ENCODE measurements around the gene NR4A3.

Gene NR4A3

DNA sequence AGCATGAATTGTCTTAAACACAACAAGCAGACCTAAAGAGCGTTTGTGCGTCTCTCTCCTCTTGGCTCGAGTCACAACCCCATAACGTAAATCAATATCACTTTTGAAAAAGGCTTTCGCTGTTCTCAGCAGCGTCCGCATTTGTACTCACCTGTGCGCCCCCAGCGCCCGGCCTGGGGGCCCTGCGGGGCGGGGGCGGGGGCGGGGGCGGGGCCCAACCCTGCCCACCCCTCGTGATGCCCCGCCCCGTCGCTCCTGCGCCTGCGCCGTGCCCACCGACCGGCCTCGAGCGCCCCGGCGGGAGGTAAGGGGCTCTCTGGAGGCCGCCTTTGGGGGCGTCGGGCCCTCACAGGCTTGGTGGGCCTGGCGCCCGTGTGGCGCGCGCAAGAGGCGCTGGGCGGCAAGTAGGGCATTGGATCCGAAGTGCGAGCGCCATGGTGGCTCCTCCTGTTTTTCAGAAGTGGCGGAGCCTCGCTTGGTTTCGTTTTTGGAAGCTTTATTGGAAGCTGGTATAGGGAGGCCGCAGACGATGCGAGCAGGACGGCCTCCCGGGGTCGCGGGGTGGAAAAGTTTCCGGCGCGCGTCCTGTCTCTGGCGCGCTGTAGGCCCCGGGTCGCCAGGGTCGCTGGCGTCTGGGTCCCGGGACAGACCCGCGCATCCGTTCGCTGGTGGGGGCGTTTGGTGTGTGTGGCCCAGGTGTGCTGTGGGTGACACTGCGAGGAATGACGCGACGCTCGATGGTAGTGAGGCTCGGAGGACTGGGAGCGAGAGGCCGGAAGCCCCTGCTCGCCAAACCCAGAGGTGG lies 84.9 kb downstream of the NR4A3 start, which contains the start of gene STX17:
Gene STX17, plus strand, starts transcription at position 252 of the 805 bp plus-strand sequence. CDS start 8,586 bp downstream, outside the sequence.
- peak within 1 kb of the TSS; percentile 88 for H3K4me3 ChIP-seq (replicated peaks; ENCODE audit: low read depth, low read length)
- TF ChIP-seq, protein P1, sequence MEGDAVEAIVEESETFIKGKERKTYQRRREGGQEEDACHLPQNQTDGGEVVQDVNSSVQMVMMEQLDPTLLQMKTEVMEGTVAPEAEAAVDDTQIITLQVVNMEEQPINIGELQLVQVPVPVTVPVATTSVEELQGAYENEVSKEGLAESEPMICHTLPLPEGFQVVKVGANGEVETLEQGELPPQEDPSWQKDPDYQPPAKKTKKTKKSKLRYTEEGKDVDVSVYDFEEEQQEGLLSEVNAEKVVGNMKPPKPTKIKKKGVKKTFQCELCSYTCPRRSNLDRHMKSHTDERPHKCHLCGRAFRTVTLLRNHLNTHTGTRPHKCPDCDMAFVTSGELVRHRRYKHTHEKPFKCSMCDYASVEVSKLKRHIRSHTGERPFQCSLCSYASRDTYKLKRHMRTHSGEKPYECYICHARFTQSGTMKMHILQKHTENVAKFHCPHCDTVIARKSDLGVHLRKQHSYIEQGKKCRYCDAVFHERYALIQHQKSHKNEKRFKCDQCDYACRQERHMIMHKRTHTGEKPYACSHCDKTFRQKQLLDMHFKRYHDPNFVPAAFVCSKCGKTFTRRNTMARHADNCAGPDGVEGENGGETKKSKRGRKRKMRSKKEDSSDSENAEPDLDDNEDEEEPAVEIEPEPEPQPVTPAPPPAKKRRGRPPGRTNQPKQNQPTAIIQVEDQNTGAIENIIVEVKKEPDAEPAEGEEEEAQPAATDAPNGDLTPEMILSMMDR (IDR thresholded peaks at IDR 0.05; ENCODE audit: low read depth, low read length, missing control alignments): no peak

DNA sequence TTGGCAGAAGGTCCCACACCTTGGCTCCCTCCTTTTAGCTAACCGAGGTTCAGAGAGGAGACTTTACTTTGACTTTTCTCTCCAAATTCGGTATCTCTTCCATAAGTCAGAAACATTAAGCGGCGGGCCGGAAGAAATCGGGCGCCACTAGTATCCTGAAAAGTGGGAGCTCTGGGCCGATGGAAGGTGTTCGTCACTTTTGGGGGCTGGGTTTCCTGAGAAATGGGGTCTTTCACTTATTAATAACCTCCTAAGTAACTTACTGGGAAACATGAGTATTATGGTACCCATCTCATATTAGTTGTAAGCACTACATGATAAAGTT lies 85.5 kb downstream of the NR4A3 start:
- DNase-seq (ENCODE audit: extremely low read depth, low read depth): no peak
- peak overlapping the region; percentile 88 for H3K4me3 ChIP-seq (replicated peaks; ENCODE audit: low read depth, low read length)
- TF ChIP-seq, protein P1 (IDR thresholded peaks at IDR 0.05; ENCODE audit: low read depth, low read length, missing control alignments): no peak

More for the DNA sequence above, 84.9 kb downstream of the NR4A3 start, which contains the start of gene STX17:
- DNase-seq (ENCODE audit: extremely low read depth, low read depth): no peak

DNA sequence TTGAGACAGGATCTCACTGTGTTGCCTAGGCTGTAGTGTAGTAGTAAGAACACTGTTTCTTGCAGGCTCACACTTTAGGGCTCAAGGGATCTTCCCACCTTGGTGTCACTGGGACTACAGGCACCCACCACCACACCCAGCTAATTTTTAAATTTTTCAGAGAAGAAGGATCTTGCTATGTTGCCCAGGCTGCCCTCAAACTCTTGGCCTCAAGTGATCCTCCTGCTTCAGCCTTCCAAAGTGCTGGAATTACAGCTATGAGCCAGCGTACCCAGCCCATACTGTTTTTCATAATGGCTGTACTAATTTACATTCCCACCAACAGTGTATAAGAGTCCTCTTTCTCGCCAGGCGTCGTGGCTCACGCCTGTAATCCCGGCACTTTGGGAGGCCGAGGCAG lies 89.9 kb downstream of the NR4A3 start:
- TF ChIP-seq, protein P1 (IDR thresholded peaks at IDR 0.05; ENCODE audit: low read depth, low read length, missing control alignments): no peak
- H3K4me3 ChIP-seq (replicated peaks; ENCODE audit: low read depth, low read length): no peak overlapping the region
- DNase-seq (ENCODE audit: extremely low read depth, low read depth): no peak
